A673 (cell line): ENCODE measurements around the gene HRH3. TPM values are rescaled to one million over a fixed set of nuclear protein-coding genes. Genes with fewer than 3 reads are reported as not detected.
A peak's percentile ranks its signal among the peaks of the same experiment; 100 is the strongest.

ENCODE experiments used
- BruUV-seq: library from RNA; stranded (reverse); fragments of 400-500 nt; replicated peaks from 2 replicates; lab custom pipeline; 2021; lab: Mats Ljungman, UMichigan
- CTCF ChIA-PET: fragments of 300-600 bp; sonication (Branson Sonifier 250); formaldehyde crosslinking; loops from one replicate; lab custom pipeline; 2022; ENCODE audit warnings: antibody characterized with exemption; lab: Charles Lee
- POLR2A ChIA-PET: fragments of 300-600 bp; sonication (Branson Sonifier 250); formaldehyde crosslinking; loops from one replicate; lab custom pipeline; 2022; ENCODE audit warnings: antibody characterized with exemption; ENCODE audit not compliant: low non-redundant PET; lab: Charles Lee
- DNase-seq: peaks from one replicate; pipeline ENCODE4 v3.0.0-alpha.2; 2015; ENCODE audit warnings: low spot score
- H3K27ac ChIP-seq: fragments of 200-600 bp; sonication (generic); 2 replicates; pipeline ENCODE4 v1.5.1; 2016; ENCODE audit warnings: mixed run types, low read depth, mild to moderate bottlenecking, mixed read lengths, antibody characterized with exemption, low read length; ENCODE audit not compliant: poor library complexity, severe bottlenecking
- H3K27me3 ChIP-seq: fragments of 200-600 bp; sonication (generic); replicated peaks from 2 replicates; pipeline ENCODE4 v1.6.1; 2017; ENCODE audit warnings: mixed run types, low read depth, mild to moderate bottlenecking, mixed read lengths, antibody characterized with exemption, low read length; ENCODE audit not compliant: insufficient read depth, poor library complexity
- H3K36me3 ChIP-seq: fragments of 200-600 bp; sonication (generic); 2 replicates; pipeline ENCODE4 v1.6.1; 2016; ENCODE audit warnings: mixed run types, mild to moderate bottlenecking, mixed read lengths, antibody characterized with exemption, low read length; ENCODE audit not compliant: insufficient read depth, poor library complexity, severe bottlenecking
- H3K4me1 ChIP-seq: fragments of 200-600 bp; sonication (generic); 2 replicates; pipeline ENCODE4 v1.6.1; 2017; ENCODE audit warnings: mixed run types, mild to moderate bottlenecking, mixed read lengths, antibody characterized with exemption, low read length; ENCODE audit not compliant: insufficient read depth, poor library complexity, severe bottlenecking
- H3K4me3 ChIP-seq: fragments of 200-600 bp; sonication (generic); 2 replicates; pipeline ENCODE4 v1.5.1; 2016; ENCODE audit warnings: low read depth, mixed run types, mild to moderate bottlenecking, mixed read lengths, low read length; ENCODE audit not compliant: poor library complexity, severe bottlenecking
- H3K9me3 ChIP-seq: fragments of 200-600 bp; sonication (generic); 2 replicates; pipeline ENCODE4 v1.6.1; 2016; ENCODE audit warnings: mixed run types, low read depth, mild to moderate bottlenecking, mixed read lengths, antibody characterized with exemption, low read length; ENCODE audit not compliant: poor library complexity, severe bottlenecking
- CTCF ChIP-seq: fragments of 300-800, 200-600 bp; sonication (generic); conservative IDR thresholded peaks from 2 replicates; pipeline ENCODE4 v1.5.1; 2017; ENCODE audit warnings: low read depth, mild to moderate bottlenecking, antibody characterized with exemption, low read length, moderate library complexity, mixed read lengths
- EZH2 ChIP-seq: fragments of 200-600 bp; sonication (generic); IDR thresholded peaks from 2 replicates; pipeline ENCODE4 v1.6.1; 2017; ENCODE audit warnings: borderline replicate concordance, low read depth, mild to moderate bottlenecking, mixed read lengths, antibody characterized with exemption, low read length; ENCODE audit not compliant: poor library complexity, severe bottlenecking
- intact Hi-C: fragments of 100-400 bp; cut with micrococcal nuclease; formaldehyde crosslinking; loops from one replicate; pipeline ENCODE4 v1.10.0; 2022; ENCODE audit not compliant: unreplicated experiment
- total RNA-seq: library from RNA; stranded (reverse); gene quantifications from 2 replicates; pipeline ENCODE4 v1.2.3, GENCODE V29; 2021

Gene HRH3
- total RNA-seq, 1 experiment from 2014 or later = not detected

GRCh38 chr20:62266340-62266739 lies 46.3 kb upstream of the HRH3 start:
- BruUV-seq = no TSS peak
- Histone ChIP-seq H3K4me1 (no peaks in the 10 kb centered on the region), H3K9me3 (no peaks in the 10 kb centered on the region), H3K27ac (no peak overlapping the region), H3K4me3 (no peak overlapping the region), H3K36me3 (peaks cover 3% of the 10 kb centered on the region), H3K27me3 (no peaks in the 10 kb centered on the region)
- intact Hi-C loops = no loop called here
- TF ChIP-seq CTCF (no peak), EZH2 (no peak)
- DNase-seq = peak; percentile 18
- ChIA-PET POLR2A (no interaction called here), CTCF (no interaction called here)

DNA sequence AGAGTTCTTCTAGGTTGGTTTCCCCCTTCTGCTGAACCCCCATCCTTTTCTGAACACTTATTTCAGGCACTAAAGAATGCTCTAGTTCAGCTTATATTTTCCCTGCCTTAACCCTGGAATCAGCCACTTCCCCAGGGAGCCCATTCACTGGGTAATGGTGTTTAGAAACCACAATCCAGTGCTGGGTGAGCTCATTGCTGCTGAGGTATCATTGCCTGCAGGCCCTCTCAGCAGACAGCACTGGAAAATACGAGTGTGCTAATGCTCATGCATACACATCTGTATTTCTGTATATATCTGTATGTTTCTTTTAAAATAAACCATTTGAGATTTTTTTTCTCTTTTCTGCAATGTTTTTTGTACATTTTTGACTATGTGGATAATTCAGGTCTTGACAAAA lies 45.3 kb upstream of the HRH3 start:
- DNase-seq = no peak
- POLR2A ChIA-PET = no interaction called here
- Histone ChIP-seq H3K36me3 (peaks cover 3% of the 10 kb centered on the region), H3K4me1 (no peaks in the 10 kb centered on the region), H3K27me3 (no peaks in the 10 kb centered on the region), H3K9me3 (no peaks in the 10 kb centered on the region), H3K27ac (no peak overlapping the region), H3K4me3 (no peak overlapping the region)
- intact Hi-C loops = no loop called here
- CTCF ChIA-PET = no interaction called here
- TF ChIP-seq CTCF = no peak
- no peak for TF ChIP-seq EZH2
- no TSS peak for BruUV-seq

- CTCF ChIA-PET = no interaction called here
- TF ChIP-seq CTCF (no peak), EZH2 (no peak)
- no peaks in the 10 kb centered on the region for H3K9me3 ChIP-seq
- POLR2A ChIA-PET = no interaction called here
- no TSS peak for BruUV-seq
- no peak for DNase-seq
- no peaks in the 10 kb centered on the region for H3K4me1 ChIP-seq
- no peak overlapping the region for H3K4me3 ChIP-seq
- H3K36me3 ChIP-seq = peaks cover 3% of the 10 kb centered on the region
- H3K27me3 ChIP-seq = no peaks in the 10 kb centered on the region
- intact Hi-C loops = no loop called here
- H3K27ac ChIP-seq = no peak overlapping the region
Measured at GRCh38 chr20:62263396-62263795, 43.3 kb upstream of the HRH3 start.
